Fibroblast of mammary gland (primary cell): ENCODE measurements around the gene P3H1.
"Not testable (repeated sequence)": the region's sequence is repeated elsewhere in the genome, so short reads cannot be mapped to it uniquely, and the experiment has no call there.

Source experiments
- DNase-seq: peaks from one replicate; pipeline ENCODE4 v3.0.0-alpha.2; 2010; ENCODE audit warnings: low read depth
- H3K4me3 ChIP-seq: 2 replicates; pipeline ENCODE4 v1.5.1; 2011; ENCODE audit warnings: low read depth, mild to moderate bottlenecking, low read length, moderate library complexity; ENCODE audit not compliant: control insufficient read depth
- CTCF ChIP-seq: conservative IDR thresholded peaks from 2 replicates; pipeline ENCODE4 v1.5.1; 2011; ENCODE audit warnings: low read depth, low read length, inconsistent platforms; ENCODE audit not compliant: control insufficient read depth, insufficient read depth

Gene P3H1

DNA sequence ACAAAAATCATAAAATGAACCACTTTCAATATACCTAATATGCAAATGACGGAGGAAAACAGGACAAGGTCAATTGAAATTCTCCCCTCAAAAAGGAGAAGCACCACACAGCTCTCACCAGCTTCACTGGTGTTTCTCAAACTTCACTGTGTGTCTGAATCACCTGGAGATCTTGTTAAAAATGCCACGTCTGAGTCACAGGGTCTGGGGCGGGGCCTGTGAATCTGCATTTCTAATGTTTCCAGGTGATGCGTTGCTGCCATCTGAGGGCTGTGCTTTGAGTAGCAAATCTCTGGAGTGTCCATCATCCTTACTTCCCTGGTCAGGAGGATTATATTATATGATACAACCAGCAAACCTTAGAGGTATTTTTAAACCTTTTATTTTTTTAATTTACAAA lies 35.8 kb downstream of the P3H1 start:
- TF ChIP-seq CTCF = no peak
- no peak overlapping the region for H3K4me3 ChIP-seq
- peak; percentile 14 for DNase-seq

- DNase-seq = no peak
- H3K4me3 ChIP-seq = no peak overlapping the region
- no peak for TF ChIP-seq CTCF
Measured at GRCh38 chr1:42730002-42730401, 36.8 kb downstream of the P3H1 start.

DNA sequence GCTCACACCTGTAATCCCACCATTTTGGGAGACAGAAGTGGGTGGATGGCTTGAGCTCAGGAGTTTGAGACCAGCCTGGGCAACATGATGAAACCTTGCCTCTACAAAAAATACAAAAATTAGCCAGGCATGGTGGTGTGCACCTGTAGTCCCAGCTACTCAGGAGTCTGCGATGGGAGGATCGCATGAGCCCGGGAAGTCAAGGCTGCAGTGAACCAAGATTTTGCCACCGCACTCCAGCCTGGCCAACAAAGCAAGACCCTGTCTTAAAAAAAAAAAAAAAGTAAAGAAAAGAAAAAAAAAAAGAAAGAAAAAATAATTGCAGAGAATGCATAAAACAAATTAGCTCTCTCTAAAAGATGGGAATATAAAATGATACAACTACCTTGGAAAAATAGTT lies 41.0 kb downstream of the P3H1 start:
- not testable (repeated sequence) for H3K4me3 ChIP-seq, DNase-seq

DNA sequence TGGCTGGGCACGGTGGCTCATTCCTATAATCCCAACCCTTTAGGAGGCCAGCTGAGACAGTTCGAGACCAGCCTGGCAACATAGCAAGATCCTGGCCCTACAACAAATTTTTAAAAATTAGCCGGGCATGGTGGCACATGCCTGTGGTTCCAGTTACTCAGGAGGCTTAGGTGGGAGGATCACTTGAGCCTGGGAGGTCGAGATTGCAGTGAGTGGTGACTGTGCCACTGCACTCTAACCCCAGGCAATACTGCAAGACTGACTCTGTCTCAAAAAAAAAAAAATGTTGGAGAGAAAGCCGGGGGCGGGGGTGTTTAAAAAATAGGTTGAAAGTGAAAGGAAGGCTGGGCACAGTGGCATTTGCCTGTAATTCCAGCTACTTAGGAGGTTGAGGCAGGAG lies 43.3 kb downstream of the P3H1 start:
- TF ChIP-seq CTCF = no peak
- no peak for DNase-seq

GRCh38 chr1:42722403-42722802 lies 44.4 kb downstream of the P3H1 start:
- DNase-seq, H3K4me3 ChIP-seq: not testable (repeated sequence)

More for the DNA sequence above, 43.3 kb downstream of the P3H1 start:
- no peak overlapping the region for H3K4me3 ChIP-seq

DNA sequence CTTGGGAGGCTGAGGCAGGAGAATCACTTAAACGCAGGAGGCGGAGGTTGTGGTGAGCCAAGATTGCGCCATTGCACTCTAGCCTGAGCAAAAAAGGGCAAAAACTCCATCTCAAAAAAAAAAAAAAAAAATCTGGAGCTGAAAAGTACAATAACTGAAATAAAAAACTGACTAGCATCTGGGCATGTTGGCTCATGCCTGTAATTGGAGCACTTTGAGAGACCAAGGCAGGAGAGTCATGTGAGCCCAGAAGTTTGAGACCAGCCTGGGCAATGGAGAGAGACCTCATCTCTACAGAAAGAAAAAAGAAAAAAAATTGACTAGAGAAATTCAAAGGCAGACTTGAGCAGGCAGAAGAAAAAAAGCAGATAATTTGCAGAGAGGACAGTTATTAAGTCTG lies 44.9 kb downstream of the P3H1 start:
- H3K4me3 ChIP-seq = no peak overlapping the region
- TF ChIP-seq CTCF = no peak
- DNase-seq = no peak

DNA sequence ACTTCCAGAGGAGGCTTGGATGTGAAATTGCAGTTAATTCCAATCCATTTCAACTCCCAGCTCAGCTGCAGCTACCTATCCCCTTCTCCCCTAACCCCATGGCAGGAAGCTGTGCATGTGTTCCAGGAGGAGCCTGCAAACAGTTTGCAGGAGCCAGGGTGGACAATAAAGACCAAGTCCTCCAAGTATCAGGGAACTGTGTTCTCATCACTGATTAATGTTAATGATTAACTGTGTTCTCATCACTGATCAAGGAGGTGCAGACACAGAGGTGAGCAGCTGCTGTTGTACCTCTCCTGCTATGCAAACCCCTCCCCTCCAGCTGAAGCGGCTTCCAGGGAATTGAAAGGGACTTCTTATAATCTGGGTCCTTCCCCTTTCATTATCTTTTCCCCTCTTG lies 46.0 kb downstream of the P3H1 start:
- no peak for TF ChIP-seq CTCF
- no peak for DNase-seq
- no peak overlapping the region for H3K4me3 ChIP-seq

DNA sequence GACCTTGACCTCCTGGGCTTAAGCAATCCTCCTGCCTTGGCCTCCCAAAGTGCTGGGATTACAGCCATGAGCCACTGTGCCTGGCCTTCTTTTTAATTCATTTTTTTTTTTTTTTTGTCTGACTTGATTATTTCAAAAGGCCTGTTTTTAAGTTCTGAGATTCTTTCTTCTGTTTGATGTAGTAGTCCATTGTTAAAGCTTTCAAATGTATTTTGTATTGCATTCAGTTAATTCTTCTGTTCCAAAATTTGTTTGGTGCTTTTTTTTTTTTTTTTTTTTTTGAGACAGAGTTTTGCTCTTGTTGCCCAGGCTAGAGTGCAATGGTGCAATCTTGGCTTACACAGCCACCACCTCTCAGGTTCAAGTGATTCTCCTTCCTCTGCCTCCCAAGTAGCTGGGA lies 52.4 kb downstream of the P3H1 start:
- DNase-seq, H3K4me3 ChIP-seq: not testable (repeated sequence)

DNA sequence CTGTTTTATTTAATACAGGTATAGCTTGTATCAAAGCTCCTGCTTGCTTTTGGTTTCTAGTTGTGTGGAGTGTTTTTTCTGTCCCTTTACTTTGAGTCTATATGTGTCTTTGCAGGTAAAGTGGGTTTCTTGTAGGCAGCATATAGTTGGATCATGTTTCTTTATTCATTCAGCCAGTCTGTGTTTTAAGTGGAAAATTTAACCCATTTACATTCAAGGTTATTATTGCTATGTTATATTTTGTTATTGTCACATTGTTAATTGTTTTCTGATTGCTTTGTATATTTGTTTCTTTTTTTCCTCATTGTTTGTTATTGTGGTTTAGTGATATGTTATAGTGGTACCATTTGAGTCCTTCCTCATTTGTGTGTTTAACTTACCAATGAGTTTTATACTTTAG lies 53.5 kb downstream of the P3H1 start:
- no peak for TF ChIP-seq CTCF
- no peak overlapping the region for H3K4me3 ChIP-seq
- no peak for DNase-seq

DNA sequence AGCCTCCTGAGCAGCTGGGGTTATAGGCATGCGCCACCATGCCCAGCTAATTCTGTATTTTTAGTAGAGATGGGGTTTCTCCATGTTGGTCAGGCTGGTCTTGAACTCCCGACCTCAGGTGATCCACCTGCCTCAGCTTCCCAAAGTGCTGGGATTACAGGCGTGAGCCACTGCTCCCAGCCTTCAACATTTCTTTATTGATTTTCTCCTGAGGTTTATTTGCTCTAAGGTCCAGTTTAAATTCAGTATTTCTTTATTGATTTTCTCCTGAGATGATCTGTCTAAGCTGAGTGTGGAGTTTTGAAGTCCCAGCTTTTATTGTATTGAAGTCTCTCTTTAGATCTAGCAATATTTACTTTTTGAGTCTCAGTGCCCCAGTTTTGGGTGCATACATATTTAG lies 54.0 kb downstream of the P3H1 start:
- not testable (repeated sequence) for DNase-seq, H3K4me3 ChIP-seq
